ENCODE data around the gene CENPP.
"Not testable (repeated sequence)": the region's sequence is repeated elsewhere in the genome, so short reads cannot be mapped to it uniquely, and the experiment has no call there.

Gene CENPP

GRCh38 chr9:92377876-92378275 is 52.1 kb downstream of the CENPP start:
- no peak overlapping the region for H3K4me3 ChIP-seq (ENCODE audit: low read depth, low read length)

- H3K4me3 ChIP-seq (ENCODE audit: low read depth, low read length) = no peak overlapping the region
Observed at GRCh38 chr9:92378865-92379560, 53.3 kb downstream of the CENPP start.

GRCh38 chr9:92380603-92381002 is 54.9 kb downstream of the CENPP start:
- H3K4me3 ChIP-seq (ENCODE audit: low read depth, low read length) = no peak overlapping the region

- no peak overlapping the region for H3K4me3 ChIP-seq (ENCODE audit: low read depth, low read length)
Observed at GRCh38 chr9:92381775-92382174, 56.0 kb downstream of the CENPP start.

GRCh38 chr9:92384375-92384774 is 58.6 kb downstream of the CENPP start:
- H3K4me3 ChIP-seq (ENCODE audit: low read depth, low read length) = no peak overlapping the region

- no peak overlapping the region for H3K4me3 ChIP-seq (ENCODE audit: low read depth, low read length)
Observed at GRCh38 chr9:92385001-92385400, 59.2 kb downstream of the CENPP start.

GRCh38 chr9:92385477-92385876 is 59.7 kb downstream of the CENPP start:
- no peak overlapping the region for H3K4me3 ChIP-seq (ENCODE audit: low read depth, low read length)

- H3K4me3 ChIP-seq (ENCODE audit: low read depth, low read length) = no peak overlapping the region
Observed at GRCh38 chr9:92385953-92386352, 60.2 kb downstream of the CENPP start.

- H3K4me3 ChIP-seq (ENCODE audit: low read depth, low read length) = no peak overlapping the region
Observed at GRCh38 chr9:92392690-92393089, 66.9 kb downstream of the CENPP start.

GRCh38 chr9:92393686-92394085 is 67.9 kb downstream of the CENPP start:
- no peak overlapping the region for H3K4me3 ChIP-seq (ENCODE audit: low read depth, low read length)

- no peak overlapping the region for H3K4me3 ChIP-seq (ENCODE audit: low read depth, low read length)
Observed at GRCh38 chr9:92395617-92396016, 69.9 kb downstream of the CENPP start.

- H3K4me3 ChIP-seq (ENCODE audit: low read depth, low read length) = no peak overlapping the region
Observed at GRCh38 chr9:92397853-92398252, 72.1 kb downstream of the CENPP start.

GRCh38 chr9:92402360-92402759 is 76.6 kb downstream of the CENPP start:
- H3K4me3 ChIP-seq (ENCODE audit: low read depth, low read length) = no peak overlapping the region

- H3K4me3 ChIP-seq (ENCODE audit: low read depth, low read length) = no peak overlapping the region
Observed at GRCh38 chr9:92402826-92403745, 77.3 kb downstream of the CENPP start.

GRCh38 chr9:92404042-92404836 is 78.5 kb downstream of the CENPP start, which contains the start of gene OGN:
Gene OGN (minus strand): TSS chr9:92404578. CDS start chr9:92403407, 1,171 bp downstream.
- H3K4me3 ChIP-seq (ENCODE audit: low read depth, low read length) = no peak within 1 kb of the TSS

GRCh38 chr9:92405818-92406217 is 80.1 kb downstream of the CENPP start:
- no peak overlapping the region for H3K4me3 ChIP-seq (ENCODE audit: low read depth, low read length)

GRCh38 chr9:92406477-92406876 is 80.7 kb downstream of the CENPP start:
- no peak overlapping the region for H3K4me3 ChIP-seq (ENCODE audit: low read depth, low read length)

- H3K4me3 ChIP-seq (ENCODE audit: low read depth, low read length) = no peak overlapping the region
Observed at GRCh38 chr9:92407818-92408217, 82.1 kb downstream of the CENPP start.

GRCh38 chr9:92408747-92409478 is 83.2 kb downstream of the CENPP start:
- no peak overlapping the region for H3K4me3 ChIP-seq (ENCODE audit: low read depth, low read length)

GRCh38 chr9:92411157-92411556 is 85.4 kb downstream of the CENPP start:
- not testable (repeated sequence) for H3K4me3 ChIP-seq (ENCODE audit: low read depth, low read length)

GRCh38 chr9:92414566-92414965 is 88.8 kb downstream of the CENPP start:
- H3K4me3 ChIP-seq (ENCODE audit: low read depth, low read length) = no peak overlapping the region
